Activated T-helper 9 cell treated with anti-CD3 and anti-CD28 coated beads, Interleukin-2, amount 50 U/mL, for 16 hours (primary cell): Measurements from ENCODE around the gene ACTG1.
"Not testable (repeated sequence)": the region's sequence is repeated elsewhere in the genome, so short reads cannot be mapped to it uniquely, and the experiment has no call there.

ENCODE experiments used
- DNase-seq: peaks from one replicate; pipeline ENCODE4 v3.0.0-alpha.2; 2020; ENCODE audit warnings: low read depth

ACTG1 gene

GRCh38 chr17:81532490-81533287, 20.1 kb upstream of the ACTG1 start:
- no peak for DNase-seq

- DNase-seq: not testable (repeated sequence)
These were observed 19.4 kb upstream of the ACTG1 start for GRCh38 chr17:81531998-81532404.

- DNase-seq: not testable (repeated sequence)
These were observed 18.4 kb upstream of the ACTG1 start for GRCh38 chr17:81531013-81531412.

GRCh38 chr17:81529437-81529803, 16.8 kb upstream of the ACTG1 start:
- no peak for DNase-seq

GRCh38 chr17:81528651-81529436, 16.2 kb upstream of the ACTG1 start:
- DNase-seq: no peak

GRCh38 chr17:81528384-81528650, 15.7 kb upstream of the ACTG1 start:
- no peak for DNase-seq

- DNase-seq: no peak
These were observed 15.2 kb upstream of the ACTG1 start, which contains the start of gene FSCN2 for GRCh38 chr17:81527591-81528383. FSCN2 (plus strand) TSS chr17:81528377; CDS start chr17:81528532, 155 bp downstream.

- no peak for DNase-seq
These were observed 14.3 kb upstream of the ACTG1 start for GRCh38 chr17:81526662-81527571.

GRCh38 chr17:81524865-81525159, 12.2 kb upstream of the ACTG1 start:
- DNase-seq: no peak

GRCh38 chr17:81524039-81524864, 11.7 kb upstream of the ACTG1 start:
- no peak for DNase-seq

- no peak for DNase-seq
These were observed 10.9 kb upstream of the ACTG1 start for GRCh38 chr17:81523402-81524038.

- no peak for DNase-seq
These were observed 10.1 kb upstream of the ACTG1 start for GRCh38 chr17:81522491-81523401.

GRCh38 chr17:81520021-81520901, 7.7 kb upstream of the ACTG1 start:
- DNase-seq: no peak

GRCh38 chr17:81519284-81520020, 6.9 kb upstream of the ACTG1 start:
- DNase-seq: peak; percentile 58

- DNase-seq: peak; percentile 17
These were observed 6.2 kb upstream of the ACTG1 start for GRCh38 chr17:81518785-81519283.

GRCh38 chr17:81518113-81518784, 5.7 kb upstream of the ACTG1 start:
- no peak for DNase-seq
